SU-DHL-6 (cell line): Measurements from ENCODE around the gene DPP4.

ENCODE experiments used
- H2AFZ ChIP-seq: fragments of 200-600 bp; sonication (generic); 2 replicates; pipeline ENCODE4 v1.6.1; 2014; ENCODE audit warnings: low read depth, mild to moderate bottlenecking, moderate library complexity, mixed read lengths, antibody characterized with exemption, low read length; ENCODE audit not compliant: severe bottlenecking
- H3F3A ChIP-seq: fragments of 200-600 bp; shearing (Covaris generic); 2 replicates; pipeline ENCODE4 v1.6.0; 2016; ENCODE audit warnings: antibody characterized with exemption, mild to moderate bottlenecking; ENCODE audit not compliant: insufficient read depth
- H3K27ac ChIP-seq: fragments of 200-600 bp; sonication (generic); 2 replicates; pipeline ENCODE4 v1.5.1; 2016; ENCODE audit warnings: low read depth, mild to moderate bottlenecking, low read length, moderate library complexity, mixed read lengths
- H3K27me3 ChIP-seq: fragments of 200-600 bp; sonication (generic), shearing (Covaris generic); 2 replicates; pipeline ENCODE4 v1.6.0; 2014; ENCODE audit warnings: mild to moderate bottlenecking, low read length
- H3K36me3 ChIP-seq: fragments of 200-600 bp; sonication (generic); 2 replicates; pipeline ENCODE4 v1.6.1; 2014; ENCODE audit warnings: mild to moderate bottlenecking, low read length, mixed read lengths
- H3K4me2 ChIP-seq: fragments of 300-600, 200-600 bp; shearing (Covaris generic), sonication (generic); 2 replicates; pipeline ENCODE4 v1.6.0; 2014; ENCODE audit warnings: low read length, low read depth, mild to moderate bottlenecking; ENCODE audit not compliant: poor library complexity, severe bottlenecking
- H3K4me3 ChIP-seq: fragments of 200-600 bp; sonication (generic); 2 replicates; pipeline ENCODE4 v1.5.1; 2014; ENCODE audit warnings: antibody characterized with exemption, low read length, mild to moderate bottlenecking, mixed read lengths; ENCODE audit not compliant: insufficient read depth, poor library complexity, severe bottlenecking
- H3K79me2 ChIP-seq: fragments of 200-600 bp; sonication (generic); 2 replicates; pipeline ENCODE4 v1.6.1; 2014; ENCODE audit warnings: mild to moderate bottlenecking, low read length, moderate library complexity; ENCODE audit not compliant: insufficient read depth
- H3K9ac ChIP-seq: fragments of 200-600 bp; sonication (generic); 2 replicates; pipeline ENCODE4 v1.7.0; 2014; ENCODE audit warnings: mild to moderate bottlenecking, low read length
- H3K9me2 ChIP-seq: fragments of 200-600 bp; sonication (generic); replicated peaks from 2 replicates; pipeline ENCODE4 v1.6.1; 2014; ENCODE audit warnings: low read length; ENCODE audit not compliant: insufficient read depth
- H3K9me3 ChIP-seq: fragments of 200-600 bp; sonication (generic); 2 replicates; pipeline ENCODE4 v1.6.1; 2014; ENCODE audit warnings: low read length, mixed read lengths; ENCODE audit not compliant: insufficient read depth
- H4K20me1 ChIP-seq: fragments of 200-600 bp; sonication (generic); 2 replicates; pipeline ENCODE4 v1.6.1; 2014; ENCODE audit warnings: low read depth, mild to moderate bottlenecking, antibody characterized with exemption, low read length, moderate library complexity, mixed read lengths
- EZH2phosphoT487 ChIP-seq: fragments of 200-600 bp; sonication (generic), shearing (Covaris generic); conservative IDR thresholded peaks from 2 replicates; pipeline ENCODE4 v1.6.1; 2018; ENCODE audit warnings: mild to moderate bottlenecking, antibody characterized with exemption, low read length, moderate library complexity, mixed read lengths
- TF ChIP-seq, protein P1 (sequence below): fragments of 200-600 bp; sonication (generic); IDR thresholded peaks from one replicate; pipeline ENCODE4 v1.5.1; 2017; ENCODE audit warnings: antibody characterized with exemption, mild to moderate bottlenecking, low read length, moderate library complexity; ENCODE audit not compliant: insufficient read depth, poor library complexity, severe bottlenecking

DPP4 gene

GRCh38 chr2:162113088-162113775 lies 39.2 kb upstream of the DPP4 start:
- H3K79me2 ChIP-seq: no peaks in the 10 kb centered on the region
- H3K4me3 ChIP-seq: no peak overlapping the region
- H3K27ac ChIP-seq: no peak overlapping the region
- H3K36me3 ChIP-seq: no peaks in the 10 kb centered on the region
- no peaks in the 10 kb centered on the region for H3K9me2 ChIP-seq
- H2AFZ ChIP-seq: no peak overlapping the region
- no peaks in the 10 kb centered on the region for H3F3A ChIP-seq
- no peaks in the 10 kb centered on the region for H4K20me1 ChIP-seq
- no peaks in the 10 kb centered on the region for H3K9me3 ChIP-seq
- H3K27me3 ChIP-seq: no peaks in the 10 kb centered on the region
- no peak overlapping the region for H3K9ac ChIP-seq
- no peak for TF ChIP-seq EZH2phosphoT487
- TF ChIP-seq, protein P1, sequence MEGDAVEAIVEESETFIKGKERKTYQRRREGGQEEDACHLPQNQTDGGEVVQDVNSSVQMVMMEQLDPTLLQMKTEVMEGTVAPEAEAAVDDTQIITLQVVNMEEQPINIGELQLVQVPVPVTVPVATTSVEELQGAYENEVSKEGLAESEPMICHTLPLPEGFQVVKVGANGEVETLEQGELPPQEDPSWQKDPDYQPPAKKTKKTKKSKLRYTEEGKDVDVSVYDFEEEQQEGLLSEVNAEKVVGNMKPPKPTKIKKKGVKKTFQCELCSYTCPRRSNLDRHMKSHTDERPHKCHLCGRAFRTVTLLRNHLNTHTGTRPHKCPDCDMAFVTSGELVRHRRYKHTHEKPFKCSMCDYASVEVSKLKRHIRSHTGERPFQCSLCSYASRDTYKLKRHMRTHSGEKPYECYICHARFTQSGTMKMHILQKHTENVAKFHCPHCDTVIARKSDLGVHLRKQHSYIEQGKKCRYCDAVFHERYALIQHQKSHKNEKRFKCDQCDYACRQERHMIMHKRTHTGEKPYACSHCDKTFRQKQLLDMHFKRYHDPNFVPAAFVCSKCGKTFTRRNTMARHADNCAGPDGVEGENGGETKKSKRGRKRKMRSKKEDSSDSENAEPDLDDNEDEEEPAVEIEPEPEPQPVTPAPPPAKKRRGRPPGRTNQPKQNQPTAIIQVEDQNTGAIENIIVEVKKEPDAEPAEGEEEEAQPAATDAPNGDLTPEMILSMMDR: no peak
- no peak overlapping the region for H3K4me2 ChIP-seq

- Histone ChIP-seq H4K20me1 (no peaks in the 10 kb centered on the region), H3K36me3 (no peaks in the 10 kb centered on the region), H3K9ac (no peak overlapping the region), H3K4me2 (no peak overlapping the region), H3K27ac (no peak overlapping the region), H3K79me2 (no peaks in the 10 kb centered on the region), H3K9me3 (no peaks in the 10 kb centered on the region), H3K27me3 (no peaks in the 10 kb centered on the region), H2AFZ (no peak overlapping the region), H3F3A (no peaks in the 10 kb centered on the region), H3K9me2 (no peaks in the 10 kb centered on the region), H3K4me3 (no peak overlapping the region)
- TF ChIP-seq, protein P1: no peak
- TF ChIP-seq EZH2phosphoT487: no peak
These were observed 38.2 kb upstream of the DPP4 start for GRCh38 chr2:162111958-162112850.

DNA sequence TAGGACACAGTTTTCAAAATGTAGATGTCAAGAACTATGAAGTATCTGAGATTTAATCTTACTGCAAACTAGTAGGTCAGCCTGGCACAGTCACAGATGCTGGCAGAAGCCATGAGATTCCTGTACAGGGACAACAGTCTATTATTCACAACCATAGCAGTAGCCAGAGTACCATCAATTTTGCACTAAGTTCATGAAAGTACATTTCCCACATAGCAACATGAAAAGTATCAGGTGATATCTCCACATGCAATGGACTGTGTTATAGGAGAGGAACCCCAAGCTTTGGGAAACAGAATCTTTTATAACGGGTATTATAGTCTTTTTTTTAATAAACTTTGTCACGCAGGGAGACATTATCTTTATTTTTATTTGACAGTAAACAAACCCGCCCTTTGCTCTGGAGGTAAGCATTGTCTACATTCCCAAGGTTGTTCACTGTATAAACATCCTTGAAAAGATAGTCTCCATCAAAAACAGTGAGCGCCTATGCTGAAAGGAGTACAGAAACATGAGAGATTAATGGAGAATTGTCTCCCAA lies 33.4 kb upstream of the DPP4 start:
- no peak for TF ChIP-seq EZH2phosphoT487
- TF ChIP-seq, protein P1: no peak
- H2AFZ ChIP-seq: no peak overlapping the region

More for the DNA sequence above, 33.4 kb upstream of the DPP4 start:
- Histone ChIP-seq H4K20me1 (no peaks in the 10 kb centered on the region), H3K27ac (no peak overlapping the region), H3K27me3 (no peaks in the 10 kb centered on the region), H3K9ac (no peak overlapping the region), H3K4me2 (no peak overlapping the region), H3K9me3 (no peaks in the 10 kb centered on the region), H3K36me3 (no peaks in the 10 kb centered on the region), H3K4me3 (no peak overlapping the region), H3F3A (no peaks in the 10 kb centered on the region), H3K79me2 (no peaks in the 10 kb centered on the region), H3K9me2 (no peaks in the 10 kb centered on the region)
